ENCODE data around the gene HIRA.

DNA sequence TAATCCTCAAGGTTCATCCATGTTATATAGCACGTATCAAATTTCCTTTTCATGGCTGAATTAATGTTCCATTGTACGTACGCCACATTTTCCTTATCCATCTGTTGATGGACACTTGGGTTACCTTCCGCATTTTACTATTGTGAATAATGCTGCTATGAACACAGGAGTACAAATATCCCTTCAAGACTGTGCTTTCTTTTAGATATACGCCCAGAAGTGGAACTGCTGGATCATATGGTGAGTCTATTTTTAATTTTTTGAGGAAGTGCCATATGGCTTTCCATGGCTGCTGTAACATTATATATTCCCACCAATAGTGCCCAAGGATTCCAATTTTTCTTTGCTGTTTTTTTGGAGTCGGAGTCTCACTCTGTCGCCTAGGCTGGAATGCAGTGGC, 6.8 kb upstream of the HIRA start:
- TF ChIP-seq POLR2A (IDR thresholded peaks at IDR 0.05): no peak
- TF ChIP-seq, protein P1, sequence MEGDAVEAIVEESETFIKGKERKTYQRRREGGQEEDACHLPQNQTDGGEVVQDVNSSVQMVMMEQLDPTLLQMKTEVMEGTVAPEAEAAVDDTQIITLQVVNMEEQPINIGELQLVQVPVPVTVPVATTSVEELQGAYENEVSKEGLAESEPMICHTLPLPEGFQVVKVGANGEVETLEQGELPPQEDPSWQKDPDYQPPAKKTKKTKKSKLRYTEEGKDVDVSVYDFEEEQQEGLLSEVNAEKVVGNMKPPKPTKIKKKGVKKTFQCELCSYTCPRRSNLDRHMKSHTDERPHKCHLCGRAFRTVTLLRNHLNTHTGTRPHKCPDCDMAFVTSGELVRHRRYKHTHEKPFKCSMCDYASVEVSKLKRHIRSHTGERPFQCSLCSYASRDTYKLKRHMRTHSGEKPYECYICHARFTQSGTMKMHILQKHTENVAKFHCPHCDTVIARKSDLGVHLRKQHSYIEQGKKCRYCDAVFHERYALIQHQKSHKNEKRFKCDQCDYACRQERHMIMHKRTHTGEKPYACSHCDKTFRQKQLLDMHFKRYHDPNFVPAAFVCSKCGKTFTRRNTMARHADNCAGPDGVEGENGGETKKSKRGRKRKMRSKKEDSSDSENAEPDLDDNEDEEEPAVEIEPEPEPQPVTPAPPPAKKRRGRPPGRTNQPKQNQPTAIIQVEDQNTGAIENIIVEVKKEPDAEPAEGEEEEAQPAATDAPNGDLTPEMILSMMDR (IDR thresholded peaks at IDR 0.05): no peak
